Heart right ventricle (tissue), 16 donors: Measurements from ENCODE around the gene NNMT. TPM values are rescaled to one million over a fixed set of nuclear protein-coding genes. Genes with fewer than 3 reads are reported as not detected.

Experiments
- ATAC-seq, 8 donors: fragments of 200-7000 bp; cut with Tn5 transposase; one replicate each; pipeline ENCODE4 v1.9.1; 2020; ENCODE audit warnings: mild to moderate bottlenecking in 8 of 8, moderate library complexity in 8 of 8, moderate number of reproducible peaks in 1 of 8
- DNase-seq, 2 donors: peaks; one replicate each; pipeline ENCODE4 v3.0.0-alpha.2; 2020
- H3K27ac ChIP-seq, 10 donors: fragments of 200-600 bp; sonication (generic) in 2 of 10; one replicate each; pipeline versions ENCODE4 v1.5.0 to v1.8.0; 2020 to 2022; ENCODE audit warnings: mild to moderate bottlenecking in 3 of 10
- H3K27me3 ChIP-seq, 7 donors: fragments of 200-600 bp; one replicate each; pipeline ENCODE4 v1.8.0; 2021 to 2022; ENCODE audit warnings: mild to moderate bottlenecking in 2 of 7
- H3K36me3 ChIP-seq, 9 donors: fragments of 200-600 bp; sonication (generic) in 1 of 9; one replicate each; pipeline versions ENCODE4 v1.5.0 to v1.8.0; 2020 to 2022; ENCODE audit warnings: mild to moderate bottlenecking in 2 of 9
- H3K4me1 ChIP-seq, 9 donors: fragments of 200-600 bp; sonication (generic) in 1 of 9; one replicate each; pipeline versions ENCODE4 v1.5.0 to v1.8.0; 2020 to 2022; ENCODE audit warnings: mild to moderate bottlenecking in 4 of 9
- H3K4me3 ChIP-seq, 10 donors: fragments of 200-600 bp; sonication (generic) in 2 of 10; one replicate each; pipeline versions ENCODE4 v1.5.0 to v1.8.0; 2020 to 2022; ENCODE audit warnings: mild to moderate bottlenecking in 7 of 10, moderate library complexity in 2 of 10
- H3K9me3 ChIP-seq, 11 donors: fragments of 200-600 bp in 10 of 11; sonication (generic) in 2 of 11; one replicate each; pipeline versions ENCODE4 v1.5.0 to v1.8.0; 2013 to 2022; ENCODE audit warnings: mild to moderate bottlenecking in 2 of 11, control low read depth in 1 of 11, moderate library complexity in 1 of 11
- WGBS, 2 donors: extraction: QIAGEN DNeasy Blood & Tissue Kit; methylation state at CpG; one replicate each; pipeline ENCODE4 v1.1.7; 2013; ENCODE audit warnings: inconsistent platforms in 1 of 2; 5-methylcytosine and 5-hydroxymethylcytosine counted together
- intact Hi-C, 10 donors: fragments of 100-400 bp; cut with DNase I; formaldehyde crosslinking; loops; one replicate each; pipeline versions ENCODE4 v1.11.1 to v1.14.2; 2022
- polyA plus RNA-seq, 2 donors: library from polyadenylated mRNA; stranded (reverse); fragments of 200-250 nt; gene quantifications; one replicate each; pipeline ENCODE4 v1.2.3, GENCODE V29; 2013
- total RNA-seq, 10 donors: library from RNA; stranded (reverse); fragmentation: NEBNext Ultra II Directional in 3 of 10; extraction: Animal tissue kit (Norgen Biotek cat#: 25700) in 3 of 10; gene quantifications; one replicate each; pipeline versions ENCODE4 v1.2.1 to v1.2.4, GENCODE V29; 2021 to 2023
- TF ChIP-seq, protein P1 (sequence below), 9 donors: fragments of 200-600 bp; sonication (generic) in 2 of 9; IDR thresholded peaks; one replicate each; pipeline versions ENCODE4 v1.5.0 to v1.8.0; 2021 to 2022; ENCODE audit warnings: antibody characterized with exemption in 9 of 9, mild to moderate bottlenecking in 5 of 9, moderate library complexity in 1 of 9
- donor health status: Arrhythmogenic right ventricular cardiomyopathy.
- donor health status: ischemic (EF 13 %, LVEDD 7.1; RV severe dilation, severe dysfunction).
- donor health status: healthy with polysubstance abuse.
- donor health status: DM: no; HTN: yes; CAD: no.
- donor health status: DM: no; HTN: no; CAD: no.
- donor health status: ischemic (EF 25% LVEDD 6.9; RV normal size, moderate dysfunction).
- donor health status: ischemic (EF 25% LVEDD 5.7; RV mildly dilated, moderate dysfunction).
- donor health status: healthy.
- donor health status: DM: yes; HTN: yes; CAD: no.
- donor health status: Ischemic cardiomyopathy.
- donor health status: ischemic (EF 35%, LVEDD 5.7; RV mildly dilated, moderate dysfunction).
- donor health status: nonischemic (EF 11% LVEDD 7.7; RV severe dilation, severe dysfunction).
- donor health status: DM: yes; HTN: yes; CAD: no.
- donor health status: PGD.
- donor health status: ischemic (EF 29% LVEDD 5.4; RV normal size, mild dysfunction).
- donor health status: nonischemic (EF 23%, LVEDD 6.1; RV moderate dilation, normal function).

Gene NNMT
- total and polyA plus RNA-seq, 12 donors: 6.9 to 114 (median 26.1) TPM

GRCh38 chr11:114284021-114284420 lies 12.2 kb upstream of the NNMT start:
- Histone ChIP-seq H3K27me3 (no peaks in the 10 kb centered on the region), H3K4me1 (peaks cover 4 to 43% (median 21%) of the 10 kb centered on the region in 9 donors), H3K4me3 (no peak overlapping the region), H3K9me3 (no peaks in the 10 kb centered on the region), H3K27ac (peak overlapping the region in 4 of 10 donors; percentile 18 to 45 (median 36)), H3K36me3 (no peaks in the 10 kb centered on the region)
- TF ChIP-seq, protein P1, sequence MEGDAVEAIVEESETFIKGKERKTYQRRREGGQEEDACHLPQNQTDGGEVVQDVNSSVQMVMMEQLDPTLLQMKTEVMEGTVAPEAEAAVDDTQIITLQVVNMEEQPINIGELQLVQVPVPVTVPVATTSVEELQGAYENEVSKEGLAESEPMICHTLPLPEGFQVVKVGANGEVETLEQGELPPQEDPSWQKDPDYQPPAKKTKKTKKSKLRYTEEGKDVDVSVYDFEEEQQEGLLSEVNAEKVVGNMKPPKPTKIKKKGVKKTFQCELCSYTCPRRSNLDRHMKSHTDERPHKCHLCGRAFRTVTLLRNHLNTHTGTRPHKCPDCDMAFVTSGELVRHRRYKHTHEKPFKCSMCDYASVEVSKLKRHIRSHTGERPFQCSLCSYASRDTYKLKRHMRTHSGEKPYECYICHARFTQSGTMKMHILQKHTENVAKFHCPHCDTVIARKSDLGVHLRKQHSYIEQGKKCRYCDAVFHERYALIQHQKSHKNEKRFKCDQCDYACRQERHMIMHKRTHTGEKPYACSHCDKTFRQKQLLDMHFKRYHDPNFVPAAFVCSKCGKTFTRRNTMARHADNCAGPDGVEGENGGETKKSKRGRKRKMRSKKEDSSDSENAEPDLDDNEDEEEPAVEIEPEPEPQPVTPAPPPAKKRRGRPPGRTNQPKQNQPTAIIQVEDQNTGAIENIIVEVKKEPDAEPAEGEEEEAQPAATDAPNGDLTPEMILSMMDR (IDR thresholded peaks at IDR 0.05): no peak
- WGBS, 2 donors: 24 to 35% methylated on average over 2 of the region's 2 CpGs
- DNase-seq: no peak
- peak in 3 of 8 donors; percentile 18 to 37 (median 28) for ATAC-seq
- intact Hi-C loops: loop anchor here in 6 of 10 donors (5.0 to 10.0 kb wide), 7 partner anchors 33 to 478 kb away; partner anchors contain the start of genes C11orf71 (in 1 of the 6), RBM7 (in 1 of the 6) and REXO2 (in 1 of the 6)

- DNase-seq: no peak
- H3K9me3 ChIP-seq: no peaks in the 10 kb centered on the region
- H3K36me3 ChIP-seq: no peaks in the 10 kb centered on the region
- no peak for ATAC-seq
- no peak overlapping the region for H3K4me3 ChIP-seq
- intact Hi-C loops: loop anchor here in 6 of 10 donors (5.0 to 10.0 kb wide), 7 partner anchors 32 to 477 kb away; partner anchors contain the start of genes C11orf71 (in 1 of the 6), RBM7 (in 1 of the 6) and REXO2 (in 1 of the 6)
- TF ChIP-seq, protein P1 (IDR thresholded peaks at IDR 0.05): no peak
- WGBS, 2 donors: 93 to 94% methylated on average over 7 of the region's 7 CpGs
- peaks cover 4 to 44% (median 21%) of the 10 kb centered on the region in 9 donors for H3K4me1 ChIP-seq
- H3K27me3 ChIP-seq: no peaks in the 10 kb centered on the region
- H3K27ac ChIP-seq: no peak overlapping the region
Measured at GRCh38 chr11:114284914-114285313, 11.3 kb upstream of the NNMT start.

DNA sequence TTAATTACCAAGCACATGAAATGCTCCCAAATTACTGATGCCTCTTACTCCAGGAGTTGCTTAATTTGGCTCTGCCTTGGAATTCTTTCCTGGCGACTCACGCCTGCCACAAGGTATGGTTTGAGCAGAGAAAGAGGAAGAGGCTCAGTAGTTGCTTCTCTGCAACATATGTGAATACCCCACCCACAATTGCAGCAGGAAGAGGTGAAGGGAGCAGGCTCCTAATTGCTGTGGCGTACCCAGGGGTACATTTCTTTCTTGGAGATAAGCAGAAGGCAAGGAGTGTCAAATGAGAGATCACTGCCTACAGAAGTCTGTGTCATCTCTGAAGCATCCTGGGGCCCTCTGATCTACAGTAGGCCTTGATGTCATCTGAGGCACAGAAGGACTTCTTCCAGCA lies 10.6 kb upstream of the NNMT start:
- WGBS, 2 donors: 81 to 87% methylated on average over 3 of the region's 3 CpGs

DNA sequence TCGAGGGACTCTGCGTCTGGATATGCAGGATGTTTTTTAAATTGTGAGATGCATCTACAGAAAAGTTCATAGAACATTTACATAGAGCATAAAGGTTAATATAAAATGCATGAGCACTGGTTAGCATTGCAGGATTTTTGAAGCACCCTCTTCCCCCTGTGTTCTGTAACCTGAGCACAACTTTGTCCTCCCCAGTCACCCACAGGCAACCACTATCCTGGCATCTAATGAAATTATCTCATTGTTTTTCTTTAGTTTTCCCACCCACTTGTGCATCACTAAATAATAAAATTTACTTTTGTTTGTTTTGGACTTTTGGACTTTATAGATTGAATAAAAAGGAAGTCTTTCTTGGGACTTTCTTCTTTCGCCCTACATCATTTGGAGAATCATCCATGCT lies 10.0 kb upstream of the NNMT start:
- no peak overlapping the region for H3K27ac ChIP-seq
- 93% methylated on average over 3 of the region's 3 CpGs for WGBS, 2 donors
- no peak for ATAC-seq
- no peak overlapping the region for H3K4me3 ChIP-seq
- no peaks in the 10 kb centered on the region for H3K36me3 ChIP-seq
- H3K4me1 ChIP-seq: peaks cover 2 to 40% (median 11%) of the 10 kb centered on the region in 9 donors
- intact Hi-C loops: loop anchor here in 3 of 10 donors (10.0 kb wide), 3 partner anchors 49 to 469 kb away; partner anchors contain the start of gene REXO2 (in 1 of the 3)
- TF ChIP-seq, protein P1 (IDR thresholded peaks at IDR 0.05): no peak
- H3K9me3 ChIP-seq: no peaks in the 10 kb centered on the region
- H3K27me3 ChIP-seq: no peaks in the 10 kb centered on the region
- DNase-seq: no peak

More for the DNA sequence above, 10.6 kb upstream of the NNMT start:
- DNase-seq (no peak), ATAC-seq (no peak)
- TF ChIP-seq, protein P1 (IDR thresholded peaks at IDR 0.05): no peak
- Histone ChIP-seq H3K4me3 (no peak overlapping the region), H3K27ac (no peak overlapping the region), H3K9me3 (no peaks in the 10 kb centered on the region), H3K36me3 (no peaks in the 10 kb centered on the region), H3K27me3 (no peaks in the 10 kb centered on the region), H3K4me1 (peaks cover 4 to 40% (median 17%) of the 10 kb centered on the region in 9 donors)
- intact Hi-C loops: loop anchor here in 3 of 10 donors (10.0 kb wide), 3 partner anchors 49 to 469 kb away; partner anchors contain the start of gene REXO2 (in 1 of the 3)
